Motor neuron (in vitro differentiated cells): Measurements from ENCODE around the gene WNT9B. TPM values are rescaled to one million over a fixed set of nuclear protein-coding genes. Genes with fewer than 3 reads are reported as not detected.

ENCODE experiments used
- ATAC-seq, 8 experiments: fragments of 200-7000 bp; cut with Tn5 transposase; replicated peaks in 6 of 8; 2 replicates each; pipeline ENCODE4 v1.8.0; 2021; ENCODE audit warnings: mild to moderate bottlenecking in 8 of 8, moderate library complexity in 8 of 8
- H3K27ac ChIP-seq, 2 donors: fragments of 250-450 bp; sonication (Bioruptor Pico); 2 replicates each; pipeline ENCODE4 v1.9.0; 2021; ENCODE audit warnings: antibody characterized with exemption in 2 of 2, mild to moderate bottlenecking in 2 of 2, moderate library complexity in 1 of 2
- H3K4me1 ChIP-seq, 2 donors: fragments of 250-450 bp; sonication (Bioruptor Pico); replicated peaks in 1 of 2; 2 replicates each; pipeline ENCODE4 v1.6.1; 2021; ENCODE audit warnings: antibody characterized with exemption in 2 of 2, mild to moderate bottlenecking in 2 of 2, moderate library complexity in 1 of 2
- H3K4me3 ChIP-seq, 5 donors: fragments of 250-450 bp; sonication (Bioruptor Pico); 2 replicates each; pipeline ENCODE4 v1.9.0; 2021; ENCODE audit warnings: antibody characterized with exemption in 5 of 5, mild to moderate bottlenecking in 5 of 5, moderate library complexity in 4 of 5
- WGBS, 10 experiments: fragments of 450-650 bp; shearing (Covaris generic); methylation state at CpG; one replicate each; pipeline ENCODE4 v1.0.0; 2022; 5-methylcytosine and 5-hydroxymethylcytosine counted together
- in situ Hi-C, 9 experiments: fragments of 400-800 bp; cut with MboI; loops; one replicate each; pipeline ENCODE4 v1.15.0; 2021; ENCODE audit warnings: low sequenced_read_pairs in 9 of 9, low pct_unique_long_range_greater_than_20kb in 2 of 9; ENCODE audit not compliant: unreplicated experiment in 9 of 9
- total RNA-seq, 8 experiments: library from RNA; unstranded; fragments of 300-600 nt; gene quantifications; 2 replicates each; pipeline versions ENCODE4 v1.2.3 to v1.2.4, GENCODE V29; 2022

The WNT9B gene
- total RNA-seq, 8 experiments from 2014 or later: 0.14 to 1.4 (median 0.29) TPM; not detected in 2

GRCh38 chr17:46894476-46895151 lies 43.2 kb downstream of the WNT9B start:
- WGBS, 10 experiments: 20 to 90% (median 27%) methylated on average over 1 to 7 of the region's 29 CpGs; no CpG with 5 or more reads in 5 of the 10 experiments

GRCh38 chr17:46895171-46895570 lies 43.8 kb downstream of the WNT9B start:
- Histone ChIP-seq H3K27ac (no peak overlapping the region), H3K4me3 (no peak overlapping the region), H3K4me1 (no peaks in the 10 kb centered on the region)
- in situ Hi-C loops: no loop called here
- no peak for ATAC-seq
- WGBS, 10 experiments: 20 to 90% (median 78%) methylated on average over 2 to 6 of the region's 9 CpGs; no CpG with 5 or more reads in 3 of the 10 experiments

More at GRCh38 chr17:46894476-46895151, 43.2 kb downstream of the WNT9B start:
- no peak overlapping the region for H3K27ac ChIP-seq
- in situ Hi-C loops: no loop called here
- no peaks in the 10 kb centered on the region for H3K4me1 ChIP-seq
- peak in 2 of 8 experiments; percentile 29 to 52 for ATAC-seq
- H3K4me3 ChIP-seq: no peak overlapping the region

GRCh38 chr17:46896991-46897390 lies 45.6 kb downstream of the WNT9B start:
- 44 to 80% (median 71%) methylated on average over 1 to 5 of the region's 9 CpGs; no CpG with 5 or more reads in 3 of the 10 experiments for WGBS, 10 experiments
- Histone ChIP-seq H3K4me3 (no peak overlapping the region), H3K27ac (no peak overlapping the region), H3K4me1 (no peaks in the 10 kb centered on the region)
- in situ Hi-C loops: no loop called here
- ATAC-seq: no peak

GRCh38 chr17:46898364-46898763 lies 47.0 kb downstream of the WNT9B start:
- WGBS, 10 experiments: 0 to 64% (median 25%) methylated on average over 1 to 2 of the region's 2 CpGs; no CpG with 5 or more reads in 4 of the 10 experiments
- Histone ChIP-seq H3K4me3 (no peak overlapping the region), H3K27ac (no peak overlapping the region), H3K4me1 (no peaks in the 10 kb centered on the region)
- in situ Hi-C loops: no loop called here
- no peak for ATAC-seq

- Histone ChIP-seq H3K4me3 (no peak overlapping the region), H3K27ac (no peak overlapping the region), H3K4me1 (no peaks in the 10 kb centered on the region)
- in situ Hi-C loops: no loop called here
- no peak for ATAC-seq
- 10 to 92% (median 79%) methylated on average over 1 to 4 of the region's 5 CpGs for WGBS, 10 experiments
These were observed 47.5 kb downstream of the WNT9B start for GRCh38 chr17:46898860-46899259.

GRCh38 chr17:46901291-46901690 lies 49.9 kb downstream of the WNT9B start:
- WGBS, 10 experiments: 30 to 96% (median 64%) methylated on average over 2 to 8 of the region's 9 CpGs; no CpG with 5 or more reads in 1 of the 10 experiments
- ATAC-seq: no peak
- in situ Hi-C loops: no loop called here

GRCh38 chr17:46903762-46904672 lies 52.6 kb downstream of the WNT9B start:
- H3K4me3 ChIP-seq: no peak overlapping the region
- in situ Hi-C loops: no loop called here
- ATAC-seq: no peak
- peaks cover 2 to 14% of the 10 kb centered on the region in 2 donors for H3K4me1 ChIP-seq
- no peak overlapping the region for H3K27ac ChIP-seq
- WGBS, 10 experiments: 0 to 100% (median 73%) methylated on average over 1 to 2 of the region's 4 CpGs; no CpG with 5 or more reads in 2 of the 10 experiments

More at GRCh38 chr17:46901291-46901690, 49.9 kb downstream of the WNT9B start:
- Histone ChIP-seq H3K4me3 (no peak overlapping the region), H3K4me1 (peaks cover 0 to 5% of the 10 kb centered on the region in 2 donors), H3K27ac (no peak overlapping the region)

GRCh38 chr17:46908068-46908737 lies 56.8 kb downstream of the WNT9B start:
- peak in 5 of 8 experiments; percentile 22 to 56 (median 45) for ATAC-seq
- H3K4me1 ChIP-seq: peaks cover 2 to 14% of the 10 kb centered on the region in 2 donors
- in situ Hi-C loops: no loop called here
- H3K27ac ChIP-seq: no peak overlapping the region
- 44 to 75% (median 50%) methylated on average over 1 to 5 of the region's 14 CpGs; no CpG with 5 or more reads in 7 of the 10 experiments for WGBS, 10 experiments
- no peak overlapping the region for H3K4me3 ChIP-seq

- in situ Hi-C loops: no loop called here
- ATAC-seq: no peak
- H3K4me1 ChIP-seq: peaks cover 2 to 13% of the 10 kb centered on the region in 2 donors
- H3K4me3 ChIP-seq: no peak overlapping the region
- H3K27ac ChIP-seq: no peak overlapping the region
- WGBS, 10 experiments: 10 to 100% (median 80%) methylated on average over 1 to 5 of the region's 10 CpGs; no CpG with 5 or more reads in 2 of the 10 experiments
These were observed 59.0 kb downstream of the WNT9B start for GRCh38 chr17:46910179-46910927.

GRCh38 chr17:46911311-46911710 lies 59.9 kb downstream of the WNT9B start:
- in situ Hi-C loops: no loop called here
- 61 to 100% (median 76%) methylated on average over 2 to 3 of the region's 3 CpGs; no CpG with 5 or more reads in 6 of the 10 experiments for WGBS, 10 experiments
- ATAC-seq: no peak

GRCh38 chr17:46915596-46915995 lies 64.2 kb downstream of the WNT9B start:
- 0% methylated on average over 1 of the region's 1 CpG; no CpG with 5 or more reads in 7 of the 10 experiments for WGBS, 10 experiments
- in situ Hi-C loops: no loop called here
- no peaks in the 10 kb centered on the region for H3K4me1 ChIP-seq
- H3K4me3 ChIP-seq: no peak overlapping the region
- H3K27ac ChIP-seq: no peak overlapping the region
- ATAC-seq: peak in 2 of 8 experiments; percentile 31 to 33

More at GRCh38 chr17:46911311-46911710, 59.9 kb downstream of the WNT9B start:
- no peak overlapping the region for H3K27ac ChIP-seq
- H3K4me1 ChIP-seq: peaks cover 2 to 9% of the 10 kb centered on the region in 2 donors
- H3K4me3 ChIP-seq: no peak overlapping the region

- in situ Hi-C loops: no loop called here
- no peak overlapping the region for H3K4me3 ChIP-seq
- WGBS, 10 experiments: 30 to 89% (median 60%) methylated on average over 1 to 2 of the region's 2 CpGs; no CpG with 5 or more reads in 3 of the 10 experiments
- H3K4me1 ChIP-seq: no peaks in the 10 kb centered on the region
- peak in 2 of 8 experiments; percentile 18 to 72 for ATAC-seq
- H3K27ac ChIP-seq: no peak overlapping the region
These were observed 64.8 kb downstream of the WNT9B start for GRCh38 chr17:46916211-46916610.
